HG03097 (cell line): ENCODE measurements around the gene ZDHHC22.

Source experiments
- ATAC-seq: cut with Tn5 transposase; IDR thresholded peaks from one replicate; pipeline ENCODE4 v1.9.1; 2021; ENCODE audit not compliant: unreplicated experiment, low FRiP score

Gene ZDHHC22

DNA sequence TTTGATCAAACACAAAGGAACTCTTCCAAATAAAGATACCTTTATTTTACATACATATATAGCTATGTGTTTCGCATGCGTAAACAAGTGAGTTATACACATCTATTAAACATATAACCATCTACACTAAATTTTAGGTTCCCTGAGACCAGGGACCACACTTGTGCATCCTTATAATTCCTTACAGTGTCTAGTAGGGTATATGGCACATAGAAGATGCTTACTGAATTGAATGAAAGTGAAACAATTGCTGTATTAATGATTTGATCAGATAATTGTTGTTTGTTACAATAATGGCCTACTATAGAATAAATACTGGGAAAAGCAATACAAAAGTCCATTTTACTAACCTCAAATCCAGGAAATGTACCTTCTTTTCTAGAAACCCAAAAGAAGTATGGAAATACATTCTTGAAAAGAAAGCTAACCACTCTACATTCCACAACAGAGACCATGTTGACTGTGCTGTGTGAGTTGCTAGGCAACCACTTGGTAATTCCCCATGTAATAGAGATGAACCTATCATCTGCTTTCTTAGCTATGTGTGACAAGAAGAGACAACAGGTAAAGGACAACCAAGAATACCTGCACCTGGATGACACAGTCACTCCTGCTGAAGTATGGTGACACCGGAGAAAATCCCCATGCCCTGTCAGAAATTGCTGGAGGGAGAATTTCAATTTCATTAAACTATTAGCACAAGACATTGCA lies 55.4 kb downstream of the ZDHHC22 start:
- no peak for ATAC-seq

GRCh38 chr14:77085538-77085937 lies 56.1 kb downstream of the ZDHHC22 start:
- no peak for ATAC-seq

DNA sequence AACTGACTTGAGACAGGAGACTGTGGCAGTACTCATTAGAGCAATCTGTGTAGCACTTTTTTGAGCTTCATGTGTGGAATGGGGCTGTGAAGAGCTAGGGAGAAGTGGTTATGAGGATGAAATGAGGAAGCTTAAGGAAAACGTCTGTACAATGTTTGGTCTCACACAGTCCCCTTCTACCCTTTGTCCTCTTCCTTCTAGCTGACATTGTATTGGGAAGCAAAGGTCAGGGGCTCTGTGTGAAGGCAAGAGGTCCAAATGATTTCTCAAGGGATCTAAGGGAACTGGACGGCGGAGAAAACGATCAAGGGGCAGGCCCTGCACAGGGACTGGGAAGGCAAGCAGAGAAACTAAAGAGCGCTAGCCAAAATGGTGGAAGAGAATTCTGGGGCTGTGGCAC lies 56.6 kb downstream of the ZDHHC22 start:
- ATAC-seq: no peak

- ATAC-seq: no peak
Measured at GRCh38 chr14:77083082-77083481, 58.5 kb downstream of the ZDHHC22 start.

DNA sequence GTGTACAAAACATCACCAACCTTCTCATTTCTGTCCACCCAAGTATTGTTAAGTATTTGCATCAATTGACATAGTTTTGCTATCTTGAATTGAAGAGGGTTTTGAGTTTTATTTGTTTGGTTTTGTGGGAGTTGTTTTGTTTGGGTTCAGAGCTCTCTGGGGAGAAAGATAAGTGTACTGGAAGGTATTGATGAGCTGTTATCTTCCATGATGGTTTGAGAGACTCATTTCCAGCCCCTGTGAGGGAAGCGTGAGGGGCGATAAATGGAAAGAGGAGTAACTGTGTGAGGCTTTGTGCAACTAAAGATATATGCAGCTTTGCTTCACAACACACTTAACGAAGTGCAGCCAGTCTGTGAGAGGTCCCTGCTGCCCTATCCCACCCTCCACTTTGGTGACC lies 59.2 kb downstream of the ZDHHC22 start:
- no peak for ATAC-seq
